ENCODE data around the gene CLDN20. TPM values are rescaled to one million over a fixed set of nuclear protein-coding genes. Genes with fewer than 3 reads are reported as not detected.
"Not testable (repeated sequence)": the region's sequence is repeated elsewhere in the genome, so short reads cannot be mapped to it uniquely, and the experiment has no call there.

The CLDN20 gene
- total and polyA plus RNA-seq, 10 of the 15 experiments (the other 5 are each of a cell fraction or from before 2014, with no cell fraction given), result 0.13 to 0.23 TPM; not detected in 8

- WGBS (ENCODE audit: insufficient coverage, insufficient replicate concordance, low lambda C conversion rate, missing lambda C conversion rate), result 97% methylated on average over 4 of the region's 5 CpGs
- H3K4me3 ChIP-seq; H3K27me3 ChIP-seq (replicated peaks in 1 of 2; ENCODE audit: control insufficient read depth in 2 of 2, insufficient read depth in 2 of 2, low read length in 1 of 2); H4K20me1 ChIP-seq (ENCODE audit: control insufficient read depth, insufficient read depth); in situ Hi-C loops (cut with MboI); DNase-seq (ENCODE audit: low read depth, low spot score); H3K9ac ChIP-seq (ENCODE audit: control insufficient read depth, insufficient read depth, low read length); BruUV-seq (replicated peaks); H2AFZ ChIP-seq (ENCODE audit: control insufficient read depth, low read depth, low read length); H3K4me2 ChIP-seq (ENCODE audit: control insufficient read depth, insufficient read depth); FAIRE-seq; H3K79me2 ChIP-seq (ENCODE audit: control insufficient read depth, insufficient read depth, low read length); H3K27ac ChIP-seq (ENCODE audit: control insufficient read depth, insufficient read depth); H3K36me3 ChIP-seq (ENCODE audit: control insufficient read depth in 2 of 2, insufficient read depth in 2 of 2, low read length in 1 of 2); H3K4me1 ChIP-seq (ENCODE audit: control insufficient read depth, insufficient read depth, low read length); H3K9me3 ChIP-seq (replicated peaks; ENCODE audit: control insufficient read depth, insufficient read depth, low read length): not testable (repeated sequence)
- ChIA-PET RAD21 (ENCODE audit: unreplicated experiment) (interaction anchor here (0.7 to 1.6 kb wide), 2 partner anchors 9 to 863 kb away, joined by 4 read pairs; no protein-coding TSS in a partner anchor), POLR2A (interaction anchor here (1.2 kb wide), 1 partner anchor 9 kb away, joined by 3 read pairs; no protein-coding TSS in a partner anchor), SMC1A (ENCODE audit: uncharacterized antibody, unreplicated experiment) (interaction anchor here (1.0 to 2.7 kb wide), 6 partner anchors 18 to 91 kb away, joined by 3 to 7 read pairs (median 4); no protein-coding TSS in a partner anchor), CTCF (interaction anchor here (1.1 to 2.8 kb wide), 8 partner anchors 9 to 340 kb away, joined by 3 to 19 read pairs (median 6); no protein-coding TSS in a partner anchor)
- TF ChIP-seq YY1 (IDR thresholded peaks at IDR 0.05; ENCODE audit: low read depth, low read length), result 0 out of 2 replicates have a peak, but pooled peaks have one; percentile 23
- TF ChIP-seq RAD21 (IDR thresholded peaks at IDR 0.05; ENCODE audit: insufficient read depth, low read depth, low read length), result peak; percentile 37
- peak; percentile 81 for TF ChIP-seq RUNX3 (IDR thresholded peaks at IDR 0.05; ENCODE audit: low read length)
- peak; percentile 43 to 64 (median 51) for TF ChIP-seq CTCF (IDR thresholded peaks at IDR 0.05 in 2 of 3, conservative IDR thresholded peaks at IDR 0.05 in 1 of 3; ENCODE audit: control insufficient read depth in 2 of 3, extremely low read depth in 1 of 3, insufficient read depth in 1 of 3, low read depth in 3 of 3, low read length in 3 of 3)
- intact Hi-C loops (cut with micrococcal nuclease; ENCODE audit: unreplicated experiment), result loop anchor here (5.0 kb wide), 1 partner anchor 91 kb away; no protein-coding TSS in a partner anchor
- ATAC-seq, result peak; percentile 89
These were observed 4.5 kb downstream of the CLDN20 start for GRCh38 chr6:155268088-155268867.

All from GM12878 (cell line).